ENCODE measurements around the gene THSD8. TPM values are rescaled to one million over a fixed set of nuclear protein-coding genes. Genes with fewer than 3 reads are reported as not detected.

Gene THSD8
- total RNA-seq, 1 donor from 2014 or later = not detected

DNA sequence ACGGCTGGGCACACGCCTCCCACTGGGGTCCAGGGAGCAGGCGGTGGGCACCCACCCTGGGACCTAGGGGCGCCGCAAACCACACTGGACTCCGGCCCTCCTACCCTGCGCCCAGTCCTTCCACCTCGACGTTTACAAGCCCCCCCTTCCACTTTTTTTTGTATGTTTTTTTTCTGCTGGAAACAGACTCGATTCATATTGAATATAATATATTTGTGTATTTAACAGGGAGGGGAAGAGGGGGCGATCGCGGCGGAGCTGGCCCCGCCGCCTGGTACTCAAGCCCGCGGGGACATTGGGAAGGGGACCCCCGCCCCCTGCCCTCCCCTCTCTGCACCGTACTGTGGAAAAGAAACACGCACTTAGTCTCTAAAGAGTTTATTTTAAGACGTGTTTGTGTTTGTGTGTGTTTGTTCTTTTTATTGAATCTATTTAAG, 9.0 kb upstream of the THSD8 start:
- no peak for DNase-seq (ENCODE audit: low read depth)
- peak overlapping the region; percentile 96 for H3K4me3 ChIP-seq (ENCODE audit: low read depth, low read length)
- TF ChIP-seq, protein P1, sequence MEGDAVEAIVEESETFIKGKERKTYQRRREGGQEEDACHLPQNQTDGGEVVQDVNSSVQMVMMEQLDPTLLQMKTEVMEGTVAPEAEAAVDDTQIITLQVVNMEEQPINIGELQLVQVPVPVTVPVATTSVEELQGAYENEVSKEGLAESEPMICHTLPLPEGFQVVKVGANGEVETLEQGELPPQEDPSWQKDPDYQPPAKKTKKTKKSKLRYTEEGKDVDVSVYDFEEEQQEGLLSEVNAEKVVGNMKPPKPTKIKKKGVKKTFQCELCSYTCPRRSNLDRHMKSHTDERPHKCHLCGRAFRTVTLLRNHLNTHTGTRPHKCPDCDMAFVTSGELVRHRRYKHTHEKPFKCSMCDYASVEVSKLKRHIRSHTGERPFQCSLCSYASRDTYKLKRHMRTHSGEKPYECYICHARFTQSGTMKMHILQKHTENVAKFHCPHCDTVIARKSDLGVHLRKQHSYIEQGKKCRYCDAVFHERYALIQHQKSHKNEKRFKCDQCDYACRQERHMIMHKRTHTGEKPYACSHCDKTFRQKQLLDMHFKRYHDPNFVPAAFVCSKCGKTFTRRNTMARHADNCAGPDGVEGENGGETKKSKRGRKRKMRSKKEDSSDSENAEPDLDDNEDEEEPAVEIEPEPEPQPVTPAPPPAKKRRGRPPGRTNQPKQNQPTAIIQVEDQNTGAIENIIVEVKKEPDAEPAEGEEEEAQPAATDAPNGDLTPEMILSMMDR (IDR thresholded peaks at IDR 0.05; ENCODE audit: insufficient read depth, low read length, poor library complexity, severe bottlenecking) = no peak
- no peaks in the 10 kb centered on the region for H3K27me3 ChIP-seq (ENCODE audit: control insufficient read depth, insufficient read depth, low read length)
- H3K36me3 ChIP-seq (ENCODE audit: control insufficient read depth, insufficient read depth, low read length) = no peaks in the 10 kb centered on the region

DNA sequence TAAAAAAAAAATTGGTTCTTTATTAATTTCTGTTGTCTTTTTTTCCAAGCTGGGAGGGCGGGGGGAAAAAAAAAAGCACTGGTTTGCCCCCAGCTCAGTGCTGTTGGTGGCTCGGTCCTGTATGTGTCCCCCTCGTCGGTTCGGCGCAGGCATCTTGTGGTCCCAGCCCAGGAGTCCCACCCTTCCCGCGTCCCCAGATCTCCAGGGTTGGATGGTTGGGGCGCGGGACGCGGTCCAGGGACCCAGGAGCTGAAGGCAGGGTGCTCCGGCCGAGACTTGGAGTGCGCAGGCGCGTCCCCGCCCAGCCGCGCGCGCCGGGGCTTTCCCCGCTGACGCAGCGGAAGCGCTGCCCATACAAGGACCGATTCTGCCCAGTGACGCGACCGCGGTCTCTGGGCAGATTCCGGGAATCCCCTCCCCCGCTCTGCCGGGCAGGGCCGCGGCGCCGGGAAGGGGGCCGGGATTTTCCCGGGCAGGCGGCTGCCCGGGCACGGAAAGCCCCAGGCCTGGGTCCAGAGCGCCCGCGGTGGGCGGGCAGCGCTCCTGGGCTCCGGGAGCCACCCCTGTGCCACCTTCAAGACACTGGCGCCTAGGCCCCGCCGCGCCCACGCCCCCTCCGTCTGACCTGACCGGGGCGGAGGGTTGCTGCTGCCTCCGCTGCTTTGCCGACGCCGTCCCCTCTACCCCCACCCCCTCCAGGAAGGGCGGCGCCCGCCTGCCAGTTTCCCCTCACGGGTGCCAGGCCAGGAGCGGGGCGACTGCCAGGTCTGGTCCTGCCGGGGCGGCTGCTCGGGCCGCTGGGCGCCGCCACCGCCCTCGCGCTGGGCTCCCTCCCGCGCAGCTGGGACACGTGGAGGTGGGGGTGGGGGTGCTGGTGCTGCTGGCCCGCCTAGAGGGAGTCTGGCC, 8.3 kb upstream of the THSD8 start:
- H3K4me3 ChIP-seq (ENCODE audit: low read depth, low read length) = peak overlapping the region; percentile 96
- no peak for DNase-seq (ENCODE audit: low read depth)

DNA sequence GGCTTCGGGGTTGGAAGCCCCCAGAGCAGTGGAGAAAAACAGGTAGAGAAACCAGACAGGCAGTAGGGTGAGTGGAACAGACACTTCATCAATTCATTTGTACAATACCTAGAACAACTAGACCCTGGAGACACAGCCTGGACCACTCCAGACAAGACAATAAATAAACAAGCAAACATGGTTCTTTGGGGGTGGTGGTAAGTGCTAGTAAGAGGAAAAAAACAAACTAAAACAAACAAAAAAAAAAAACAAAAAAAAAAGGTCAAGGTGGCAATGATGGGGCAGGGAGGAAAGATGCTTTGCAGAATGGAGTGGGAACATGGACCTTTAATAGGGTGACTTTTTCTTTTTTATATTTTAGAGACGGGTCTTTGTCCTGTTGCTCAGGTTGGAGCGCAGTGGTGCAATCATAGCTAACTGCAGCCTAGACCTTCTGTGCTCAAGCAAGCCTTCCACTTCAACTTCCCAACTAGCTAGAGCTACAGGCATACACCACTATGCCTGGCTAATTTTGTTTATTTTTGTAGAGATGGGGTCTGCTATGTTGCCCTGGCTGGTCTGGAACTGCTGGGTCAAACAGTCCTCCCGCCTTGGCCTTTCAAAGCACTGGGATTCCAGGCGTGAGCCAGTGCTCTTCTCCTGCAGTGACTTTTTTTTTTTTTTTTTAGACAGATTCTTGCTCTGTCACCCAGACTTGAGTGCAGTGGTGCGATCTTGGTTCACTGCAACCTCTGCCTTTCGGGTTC, 7.5 kb upstream of the THSD8 start:
- TF ChIP-seq, protein P1 (IDR thresholded peaks at IDR 0.05; ENCODE audit: insufficient read depth, low read length, poor library complexity, severe bottlenecking) = no peak
- Histone ChIP-seq H3K36me3 (ENCODE audit: control insufficient read depth, insufficient read depth, low read length) (no peaks in the 10 kb centered on the region), H3K27me3 (ENCODE audit: control insufficient read depth, insufficient read depth, low read length) (no peaks in the 10 kb centered on the region), H3K4me3 (ENCODE audit: low read depth, low read length) (peak overlapping the region; percentile 96)
- DNase-seq (ENCODE audit: low read depth) = no peak

More for the DNA sequence above, 8.3 kb upstream of the THSD8 start:
- no peaks in the 10 kb centered on the region for H3K36me3 ChIP-seq (ENCODE audit: control insufficient read depth, insufficient read depth, low read length)
- no peaks in the 10 kb centered on the region for H3K27me3 ChIP-seq (ENCODE audit: control insufficient read depth, insufficient read depth, low read length)
- TF ChIP-seq, protein P1 (IDR thresholded peaks at IDR 0.05; ENCODE audit: insufficient read depth, low read length, poor library complexity, severe bottlenecking) = no peak

DNA sequence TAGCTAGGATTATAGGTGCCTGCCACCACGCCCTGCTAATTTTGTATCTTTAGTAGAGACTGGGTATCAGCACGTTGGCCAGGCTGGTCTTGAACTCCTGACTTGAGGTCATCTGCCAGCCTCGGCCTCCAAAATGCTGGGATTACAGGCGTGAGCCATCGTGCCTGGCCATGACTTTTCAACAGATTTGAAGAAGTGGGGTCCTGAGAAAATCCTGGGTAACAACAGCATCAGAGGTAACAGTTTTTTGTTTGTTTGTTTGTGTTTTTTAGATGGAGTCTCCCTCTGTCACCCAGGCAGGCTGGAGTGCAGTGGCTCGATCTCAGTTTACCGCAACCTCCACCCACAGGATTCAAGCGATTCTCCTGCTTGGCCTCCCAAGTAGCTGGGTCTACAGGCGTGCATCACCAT, 6.9 kb upstream of the THSD8 start:
- Histone ChIP-seq H3K4me3 (ENCODE audit: low read depth, low read length) (no peak overlapping the region), H3K36me3 (ENCODE audit: control insufficient read depth, insufficient read depth, low read length) (no peaks in the 10 kb centered on the region)
- DNase-seq (ENCODE audit: low read depth) = no peak

DNA sequence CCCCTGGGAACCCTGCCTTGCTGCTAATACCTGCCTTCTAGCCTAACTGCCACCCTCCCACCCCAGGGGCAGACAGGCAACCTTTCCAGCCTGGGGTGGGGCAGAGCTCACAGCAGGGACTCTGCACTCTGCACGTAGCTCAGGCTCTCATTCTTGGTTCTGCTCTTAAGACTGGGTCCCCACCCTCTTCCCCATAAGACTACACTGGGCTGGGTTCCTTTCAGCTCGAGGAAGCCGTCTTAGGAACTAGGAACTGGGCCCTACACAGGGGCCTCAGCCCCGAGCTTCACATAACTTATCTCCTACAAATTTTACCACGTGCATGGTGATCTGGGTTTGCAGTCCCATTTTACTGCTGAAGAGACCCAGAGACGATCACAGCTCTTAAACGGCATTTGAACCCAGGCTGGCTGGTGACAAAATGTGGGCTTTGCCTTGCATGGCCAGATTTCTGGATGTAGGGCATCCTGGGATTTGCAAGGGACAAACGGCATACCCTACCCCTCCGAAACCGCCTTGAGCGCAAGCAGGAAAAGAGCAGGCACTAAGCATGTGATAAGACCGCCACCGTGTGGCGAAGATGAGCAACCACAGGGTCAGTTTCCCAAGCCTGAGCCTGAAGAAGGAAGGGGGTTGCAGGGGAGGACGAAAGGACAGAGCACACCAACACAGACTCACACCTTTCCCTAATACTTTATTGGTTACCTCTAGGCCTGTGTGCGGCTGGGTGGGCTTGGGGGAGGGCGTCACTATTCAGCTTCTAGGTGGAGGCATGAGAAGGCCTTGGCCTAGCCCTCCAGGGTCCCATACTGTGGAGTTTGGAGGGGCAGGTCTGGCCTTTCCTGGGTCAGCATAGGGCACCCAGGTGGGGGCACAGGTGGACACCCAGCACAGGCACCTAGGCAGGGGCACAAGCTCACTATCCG, 5.5 kb upstream of the THSD8 start:
- no peak for DNase-seq (ENCODE audit: low read depth)
- Histone ChIP-seq H3K36me3 (ENCODE audit: control insufficient read depth, insufficient read depth, low read length) (no peaks in the 10 kb centered on the region), H3K4me3 (ENCODE audit: low read depth, low read length) (no peak overlapping the region), H3K27me3 (ENCODE audit: control insufficient read depth, insufficient read depth, low read length) (no peaks in the 10 kb centered on the region)
- TF ChIP-seq, protein P1 (IDR thresholded peaks at IDR 0.05; ENCODE audit: insufficient read depth, low read length, poor library complexity, severe bottlenecking) = peak; percentile 91

More for the DNA sequence above, 6.9 kb upstream of the THSD8 start:
- TF ChIP-seq, protein P1 (IDR thresholded peaks at IDR 0.05; ENCODE audit: insufficient read depth, low read length, poor library complexity, severe bottlenecking) = no peak
- no peaks in the 10 kb centered on the region for H3K27me3 ChIP-seq (ENCODE audit: control insufficient read depth, insufficient read depth, low read length)
